Measurements from ENCODE around the gene HMX2.
"Not testable (repeated sequence)": the region's sequence is repeated elsewhere in the genome, so short reads cannot be mapped to it uniquely, and the experiment has no call there.

The HMX2 gene

DNA sequence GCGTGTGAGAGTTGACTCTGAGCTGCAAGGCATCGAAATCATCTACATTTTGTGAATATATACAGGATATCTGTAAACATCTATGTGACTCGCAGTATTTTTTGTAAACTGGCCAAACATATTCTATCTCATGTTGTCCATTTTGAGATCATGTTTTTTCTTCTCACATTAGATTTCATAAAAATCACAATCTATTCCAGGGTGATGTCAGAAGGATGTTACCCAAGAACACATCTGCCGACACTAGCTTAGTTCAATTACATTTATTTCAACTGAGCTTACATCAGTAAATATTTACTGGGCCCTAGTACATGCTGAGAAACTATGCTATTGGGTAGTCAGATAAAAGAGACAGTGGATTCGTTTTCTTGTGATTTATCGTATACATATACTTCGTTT, 3.8 kb downstream of the HMX2 start:
- DNase-seq (ENCODE audit: low read depth) = no peak

GRCh38 chr10:123153486-123154091, 5.7 kb downstream of the HMX2 start:
- no peak for DNase-seq (ENCODE audit: low read depth)

GRCh38 chr10:123154092-123154710, 6.3 kb downstream of the HMX2 start, which contains the start of gene BUB3:
TSS of gene BUB3 (plus strand) at chr10:123154402. CDS start at chr10:123154918, 516 bp downstream.
- DNase-seq (ENCODE audit: low read depth) = peak; percentile 100

- peak; percentile 10 for DNase-seq (ENCODE audit: low read depth)
These were observed 7.0 kb downstream of the HMX2 start for GRCh38 chr10:123154711-123155505.

DNA sequence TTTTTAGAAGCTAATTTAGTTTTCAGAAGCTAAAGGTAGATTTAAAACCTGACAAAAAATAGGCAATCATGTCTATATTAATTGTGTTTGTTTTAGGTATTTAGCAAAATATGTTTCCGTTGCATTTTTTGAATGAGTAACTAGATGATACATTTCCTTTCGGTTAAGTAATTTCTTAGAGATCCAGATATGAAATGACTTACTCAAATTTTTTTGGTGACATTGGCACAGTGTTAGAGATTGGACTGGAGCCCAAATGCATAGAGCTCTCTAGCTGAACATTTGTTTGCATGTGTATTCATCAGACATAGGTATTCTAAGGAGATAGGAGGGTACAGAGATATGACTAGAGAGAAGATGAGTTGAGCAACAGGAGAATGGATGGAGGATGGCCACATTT, 8.1 kb downstream of the HMX2 start:
- DNase-seq (ENCODE audit: low read depth) = no peak

- DNase-seq (ENCODE audit: low read depth) = no peak
These were observed 9.3 kb downstream of the HMX2 start for GRCh38 chr10:123157210-123157609.

DNA sequence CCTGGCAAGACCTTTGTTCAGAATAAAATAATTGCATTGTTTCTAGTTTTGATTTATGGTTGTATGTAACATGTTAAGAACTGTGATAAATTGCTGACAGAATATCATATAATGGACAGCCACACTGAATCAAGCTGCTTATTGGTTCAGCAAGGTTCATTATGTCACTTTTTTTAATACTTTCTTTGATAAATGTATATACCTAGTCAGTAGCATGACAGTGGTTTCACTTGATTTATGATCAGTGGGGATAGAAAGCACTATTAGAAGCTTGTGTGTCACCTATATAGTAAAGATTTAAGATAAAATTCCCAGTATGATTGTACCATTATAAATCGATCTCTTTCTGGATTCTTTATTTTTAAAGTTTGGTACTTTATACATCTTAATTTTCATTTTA, 10.7 kb downstream of the HMX2 start:
- no peak for DNase-seq (ENCODE audit: low read depth)

DNA sequence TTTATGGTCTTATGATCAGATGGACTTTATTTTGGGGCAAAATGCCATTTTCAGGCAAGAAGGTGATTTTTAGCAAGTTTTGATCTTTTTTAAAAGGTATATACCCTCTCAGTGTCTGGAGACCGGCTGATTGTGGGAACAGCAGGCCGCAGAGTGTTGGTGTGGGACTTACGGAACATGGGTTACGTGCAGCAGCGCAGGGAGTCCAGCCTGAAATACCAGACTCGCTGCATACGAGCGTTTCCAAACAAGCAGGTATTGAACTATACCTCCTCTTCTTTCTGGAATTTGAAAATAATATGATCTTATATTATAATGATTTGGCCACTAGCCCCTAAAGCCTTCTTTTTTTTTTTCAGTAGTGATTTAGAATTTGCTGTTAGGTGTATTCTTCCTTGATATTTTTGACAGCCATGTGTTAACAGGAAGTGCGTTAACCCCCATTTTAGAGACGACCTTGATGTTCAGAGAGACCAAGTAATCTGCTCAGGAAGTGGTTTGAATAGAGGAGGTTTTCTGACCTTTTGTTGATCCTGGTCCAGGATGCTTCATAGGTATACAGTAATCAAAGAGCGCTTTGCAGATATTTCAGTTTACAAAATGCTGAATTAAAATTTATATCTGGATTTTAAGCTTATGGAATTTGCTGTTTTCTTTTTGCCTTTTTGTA, 12.5 kb downstream of the HMX2 start:
- DNase-seq (ENCODE audit: low read depth) = no peak

GRCh38 chr10:123164319-123164718, 16.4 kb downstream of the HMX2 start:
- DNase-seq (ENCODE audit: low read depth) = no peak

DNA sequence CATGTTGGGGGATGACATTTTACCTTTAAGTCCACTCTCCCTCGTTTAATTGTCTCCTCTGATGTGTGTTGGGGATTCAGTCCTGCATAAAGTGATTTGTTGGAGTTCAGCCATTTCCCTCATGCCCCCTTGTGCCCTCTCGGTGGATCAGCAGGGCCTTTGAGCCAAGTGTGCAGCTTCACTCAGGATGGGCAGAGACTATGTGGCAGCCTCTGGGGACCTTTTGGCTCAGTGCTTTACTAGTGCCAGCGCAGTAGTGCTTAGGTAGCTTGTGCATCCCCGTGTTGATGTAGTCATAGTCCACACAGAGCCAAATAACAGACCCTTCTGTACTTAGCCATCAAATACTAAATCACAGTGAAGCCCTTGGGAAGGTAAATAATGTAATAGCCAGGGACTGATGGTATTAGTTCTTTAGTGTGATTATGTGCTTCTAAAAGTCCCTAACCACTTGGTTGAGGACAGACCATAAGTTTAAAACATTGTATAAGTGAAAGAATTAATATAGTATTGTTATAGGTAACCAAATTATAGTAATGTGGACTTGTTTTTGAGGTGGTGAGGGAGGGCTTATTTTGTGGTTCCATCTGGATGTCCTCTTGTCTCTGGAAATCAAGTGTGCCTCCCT, 17.6 kb downstream of the HMX2 start:
- no peak for DNase-seq (ENCODE audit: low read depth)

GRCh38 chr10:123166618-123167017, 18.7 kb downstream of the HMX2 start:
- no peak for DNase-seq (ENCODE audit: low read depth)

GRCh38 chr10:123170961-123171360, 23.0 kb downstream of the HMX2 start:
- no peak for DNase-seq (ENCODE audit: low read depth)

DNA sequence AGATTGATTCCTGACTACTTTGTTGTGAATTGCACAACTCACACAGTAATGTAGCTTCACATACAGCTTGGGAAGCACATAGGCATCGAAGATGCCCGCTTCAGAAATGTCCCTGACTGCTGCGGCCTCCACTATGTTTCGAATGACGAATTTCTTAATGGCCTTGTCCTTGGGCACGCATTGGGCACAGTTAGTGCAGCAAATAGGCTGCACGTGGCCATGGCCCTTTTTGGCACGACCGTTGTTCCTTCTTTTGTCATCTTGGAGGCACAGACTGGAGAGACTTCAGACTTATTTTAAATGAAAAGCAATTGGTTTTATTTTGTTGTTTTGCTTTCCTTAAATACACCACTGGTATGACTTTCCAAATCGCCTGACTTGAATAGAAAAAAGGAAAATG, 23.7 kb downstream of the HMX2 start:
- not testable (repeated sequence) for DNase-seq (ENCODE audit: low read depth)

DNA sequence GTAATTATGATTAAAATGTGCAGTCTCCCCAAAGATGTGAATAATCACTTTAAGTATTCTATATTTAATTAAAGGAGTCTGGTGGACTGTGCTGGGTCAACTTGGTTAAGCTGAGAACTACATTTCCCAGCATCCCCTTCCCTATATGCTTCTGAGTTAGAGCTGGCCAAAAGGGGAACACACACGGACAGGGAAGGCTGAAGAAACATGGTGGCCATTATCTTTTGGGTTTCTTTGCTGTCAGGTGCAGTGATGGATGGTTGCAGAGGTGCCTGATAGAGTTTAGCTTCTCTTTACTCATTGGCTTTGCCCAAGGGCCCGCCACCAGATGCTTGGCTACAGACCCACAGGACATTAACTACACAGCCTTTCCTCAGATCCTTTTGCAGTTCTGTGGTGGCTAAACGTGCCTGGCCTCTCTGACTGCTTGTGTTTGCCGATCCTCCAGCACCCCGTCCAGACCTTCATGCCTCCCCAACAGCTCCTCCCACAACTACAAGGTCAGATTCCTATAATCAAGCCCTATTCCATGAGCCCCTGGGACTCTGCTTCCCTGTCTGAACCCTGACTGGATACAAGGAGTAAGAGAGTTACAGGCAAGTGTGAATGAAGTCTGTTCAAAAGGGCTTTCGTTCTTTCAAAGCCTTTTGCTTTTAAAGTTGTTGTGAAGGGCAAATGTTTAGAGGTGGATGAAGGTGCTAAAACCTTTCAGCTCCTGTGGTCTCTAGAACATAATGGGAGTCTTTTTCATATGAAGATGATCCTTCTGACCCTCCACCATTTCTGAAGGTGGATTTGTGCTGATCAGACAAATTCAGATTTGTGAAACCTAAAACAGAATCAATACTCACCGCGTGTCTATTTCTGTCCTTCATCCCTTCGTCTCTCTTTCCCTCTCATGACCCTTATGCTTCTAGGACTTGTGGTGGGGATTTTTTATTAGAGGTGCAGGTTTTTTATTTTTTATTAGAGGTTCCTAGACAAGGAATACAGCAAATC, 27.8 kb downstream of the HMX2 start:
- no peak for DNase-seq (ENCODE audit: low read depth)

DNA sequence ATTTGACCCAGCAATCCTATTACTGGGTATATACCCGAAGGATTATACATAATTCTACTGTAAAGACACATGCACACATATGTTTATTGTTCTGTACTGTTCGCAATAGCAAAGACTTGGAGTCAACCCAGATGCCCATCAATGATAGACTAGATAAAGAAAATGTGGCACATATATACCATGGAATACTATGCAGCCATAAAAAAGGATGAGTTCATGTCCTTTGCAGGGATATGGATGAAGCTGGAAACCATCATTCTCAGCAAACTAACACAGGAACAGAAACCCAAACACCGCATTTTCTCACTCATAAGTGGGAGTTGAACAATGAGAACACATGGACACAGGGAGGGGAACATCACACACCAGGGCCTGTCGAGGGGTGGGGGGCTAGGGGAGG, 30.5 kb downstream of the HMX2 start:
- not testable (repeated sequence) for DNase-seq (ENCODE audit: low read depth)

DNA sequence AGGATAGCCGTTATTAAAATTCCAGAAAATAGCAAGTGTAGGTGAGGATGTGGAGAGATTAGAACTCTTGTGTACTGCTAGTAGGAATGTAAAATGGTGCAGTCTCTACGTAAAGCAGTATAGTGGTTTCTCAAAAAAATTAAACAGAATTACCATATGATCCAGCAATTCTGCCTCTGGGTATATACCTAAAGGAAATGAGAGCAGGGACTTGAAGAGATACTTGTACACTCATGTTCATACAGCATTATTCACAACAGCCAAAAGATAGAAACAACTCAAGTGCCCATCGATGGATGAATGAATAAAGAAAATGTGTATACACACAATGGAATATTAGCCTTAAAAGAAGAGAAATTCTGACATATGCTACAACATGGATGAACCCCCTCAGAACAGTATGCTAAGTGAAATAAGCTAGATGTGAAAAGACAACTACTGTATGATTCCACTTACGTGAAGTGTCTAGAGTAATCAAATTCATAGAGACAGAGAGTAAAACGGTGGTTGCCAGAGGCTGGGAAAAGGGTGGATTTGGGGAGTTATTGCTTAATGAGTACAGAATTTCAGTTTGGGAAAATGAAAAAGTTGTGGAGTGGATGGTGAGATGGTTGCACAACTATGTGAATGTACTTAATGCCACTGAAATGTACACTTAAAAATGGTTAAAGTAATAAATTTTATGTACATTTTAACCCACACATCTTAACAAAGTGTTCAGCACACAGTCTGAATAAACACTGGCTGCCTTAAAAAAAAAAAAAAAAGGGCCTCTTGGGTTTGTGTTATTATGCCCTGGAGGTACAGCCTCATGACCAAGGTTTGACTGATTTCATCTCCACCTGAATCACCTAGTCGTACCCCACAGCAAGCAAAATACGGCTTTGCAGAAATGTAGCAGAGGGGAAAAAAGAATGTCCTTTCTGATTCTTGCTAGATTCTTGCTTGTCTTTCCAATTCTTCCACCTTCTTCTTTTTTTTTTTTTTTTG, 32.5 kb downstream of the HMX2 start:
- DNase-seq (ENCODE audit: low read depth) = no peak

GRCh38 chr10:123183724-123184123, 35.8 kb downstream of the HMX2 start:
- DNase-seq (ENCODE audit: low read depth) = no peak

GRCh38 chr10:123187781-123188180, 39.8 kb downstream of the HMX2 start:
- no peak for DNase-seq (ENCODE audit: low read depth)

- no peak for DNase-seq (ENCODE audit: low read depth)
These were observed 44.0 kb downstream of the HMX2 start for GRCh38 chr10:123191886-123192285.

DNA sequence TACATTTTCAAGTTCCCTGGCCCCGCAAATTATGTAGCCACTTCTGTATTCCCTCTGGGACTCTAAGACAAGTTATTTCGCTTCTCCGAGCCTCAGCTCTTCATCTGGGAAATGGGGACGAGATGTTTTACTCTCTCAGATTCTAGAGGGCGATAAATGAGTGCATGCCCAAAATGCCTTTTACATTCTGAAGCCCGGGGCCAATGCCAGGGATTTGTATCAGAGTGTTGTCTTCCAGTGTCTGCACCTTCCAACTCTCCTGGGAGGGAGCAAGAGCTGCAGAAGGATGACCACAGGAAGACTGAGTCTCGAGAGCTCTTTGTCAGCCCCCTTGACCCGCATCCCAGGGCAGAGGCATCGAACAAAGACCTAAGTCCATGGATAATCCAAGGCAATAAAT, 46.1 kb downstream of the HMX2 start:
- DNase-seq (ENCODE audit: low read depth) = no peak

Measured in stromal cell of bone marrow (primary cell).